AG10803 (cell line): ENCODE results near the gene KIF16B.
A peak's percentile ranks its signal among the peaks of the same experiment; 100 is the strongest.

Experiments used
- DNase-seq: peaks from one replicate; pipeline ENCODE4 v3.0.0; 2010; ENCODE audit warnings: low read depth
- H3K4me3 ChIP-seq: 2 replicates; pipeline ENCODE4 v1.5.1; 2011; ENCODE audit warnings: mild to moderate bottlenecking, low read length, control low read depth
- CTCF ChIP-seq: conservative IDR thresholded peaks from 2 replicates; pipeline ENCODE4 v1.5.1; 2011; ENCODE audit warnings: mild to moderate bottlenecking, low read length, control low read depth, inconsistent platforms

Gene KIF16B

GRCh38 chr20:16352751-16353416, 220.4 kb downstream of the KIF16B start:
- no peak overlapping the region for H3K4me3 ChIP-seq
- TF ChIP-seq CTCF, result no peak
- no peak for DNase-seq

DNA sequence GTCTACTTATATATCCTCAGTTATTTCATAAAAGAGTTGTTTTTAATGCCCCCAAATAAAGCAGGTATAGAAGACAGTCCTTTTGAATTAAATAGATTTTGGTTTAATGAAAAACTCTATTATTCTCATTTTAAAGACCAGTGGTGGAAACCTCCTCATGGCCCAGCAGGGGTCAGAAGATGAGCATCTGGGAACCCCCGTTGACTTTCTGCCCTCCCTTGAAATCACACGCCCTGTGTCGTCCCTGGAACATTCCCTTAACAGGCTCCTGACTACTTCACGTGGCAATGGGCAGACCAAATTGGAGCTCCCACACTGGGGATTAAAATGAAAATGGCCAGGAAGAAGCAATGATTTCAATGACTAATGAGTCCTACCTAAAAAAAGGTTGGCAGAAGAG, 220.9 kb downstream of the KIF16B start:
- no peak overlapping the region for H3K4me3 ChIP-seq
- TF ChIP-seq CTCF, result no peak
- no peak for DNase-seq

GRCh38 chr20:16351415-16351814, 221.8 kb downstream of the KIF16B start:
- H3K4me3 ChIP-seq, result no peak overlapping the region
- no peak for DNase-seq
- no peak for TF ChIP-seq CTCF

DNA sequence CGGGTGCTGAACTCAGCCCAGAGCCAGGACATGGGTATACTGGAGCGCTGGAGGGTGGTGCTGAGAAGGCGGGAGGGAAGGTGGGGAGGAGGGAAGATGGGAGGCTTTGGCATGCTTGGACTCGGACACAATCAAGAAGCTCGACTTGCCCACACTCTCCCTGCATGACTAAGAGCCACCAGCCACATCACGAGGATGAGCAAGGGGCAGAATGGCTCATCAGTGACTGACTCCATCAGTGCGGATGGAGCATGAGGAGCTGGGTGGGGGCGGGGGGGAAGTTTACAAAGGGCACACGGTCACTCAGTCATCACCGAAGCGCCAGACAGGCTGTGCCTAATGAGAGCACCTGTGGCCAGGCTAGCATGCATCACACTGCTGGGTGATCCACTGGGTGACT, 222.8 kb downstream of the KIF16B start:
- DNase-seq, result peak; percentile 60
- H3K4me3 ChIP-seq, result no peak overlapping the region
- TF ChIP-seq CTCF, result no peak

DNA sequence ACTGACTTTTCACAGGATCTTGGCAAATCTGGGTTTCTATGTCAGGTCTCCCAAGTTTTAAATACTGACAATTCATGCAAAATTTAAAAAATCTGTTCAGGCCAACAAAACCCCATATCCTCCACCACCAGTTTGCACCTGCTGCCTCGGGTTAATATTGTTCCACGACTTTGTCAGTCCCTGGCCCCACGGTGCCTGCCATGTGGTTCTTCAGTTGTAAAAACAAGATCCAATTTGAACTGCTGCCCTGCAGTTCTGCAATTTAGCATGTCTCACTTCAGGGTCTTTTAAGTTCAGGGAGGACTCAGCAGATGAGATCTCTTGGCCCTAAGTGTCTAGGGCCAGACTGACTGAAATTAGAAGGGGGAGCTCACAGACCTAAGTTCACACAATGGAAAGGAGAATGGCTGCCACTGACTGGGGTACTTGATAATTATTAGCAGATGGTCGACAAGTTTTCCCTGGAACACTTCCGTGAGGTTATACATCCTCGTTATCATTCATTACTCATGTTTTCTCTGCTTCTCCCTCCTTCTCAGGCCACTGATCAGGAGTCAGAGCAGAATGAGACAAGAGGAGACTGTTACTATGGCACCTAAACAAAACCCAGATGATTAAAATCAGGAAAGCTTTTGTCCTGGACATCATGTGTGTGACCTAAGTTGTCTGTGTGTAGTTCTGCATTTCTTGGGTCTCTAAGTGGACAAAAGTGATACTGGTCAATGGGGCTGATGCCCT, 223.6 kb downstream of the KIF16B start:
- no peak overlapping the region for H3K4me3 ChIP-seq
- TF ChIP-seq CTCF, result no peak
- DNase-seq, result peak; percentile 62

- TF ChIP-seq CTCF, result no peak
- no peak overlapping the region for H3K4me3 ChIP-seq
- DNase-seq, result no peak
Observed at GRCh38 chr20:16346956-16347355, 226.3 kb downstream of the KIF16B start.

GRCh38 chr20:16337707-16338106, 235.5 kb downstream of the KIF16B start:
- TF ChIP-seq CTCF, result no peak
- no peak for DNase-seq
- H3K4me3 ChIP-seq, result no peak overlapping the region
